Heart left ventricle (tissue), 16 donors: Measurements from ENCODE around the gene PDRG1. TPM values are rescaled to one million over a fixed set of nuclear protein-coding genes. Genes with fewer than 3 reads are reported as not detected.

Experiments used
- ATAC-seq, 4 donors: fragments of 200-7000 bp; cut with Tn5 transposase; one replicate each; pipeline ENCODE4 v1.9.1; 2020 to 2022; ENCODE audit warnings: moderate library complexity in 4 of 4, mild to moderate bottlenecking in 3 of 4, moderate number of reproducible peaks in 1 of 4
- DNase-seq, 5 donors: peaks; one replicate each; pipeline ENCODE4 v3.0.0-alpha.2; 2020
- H3K27ac ChIP-seq, 12 donors: fragments of 200-600 bp; sonication (generic) in 4 of 12; one replicate each; pipeline versions ENCODE4 v1.5.0 to v1.8.0; 2016 to 2022; ENCODE audit warnings: mild to moderate bottlenecking in 2 of 12
- H3K27me3 ChIP-seq, 9 donors: fragments of 200-600 bp; sonication (generic) in 2 of 9; one replicate each; pipeline versions ENCODE4 v1.5.1 to v1.8.0; 2016 to 2022; ENCODE audit warnings: mild to moderate bottlenecking in 3 of 9
- H3K36me3 ChIP-seq, 9 donors: fragments of 200-600 bp; sonication (generic) in 2 of 9; one replicate each; pipeline versions ENCODE4 v1.5.0 to v1.8.0; 2018 to 2022; ENCODE audit warnings: mild to moderate bottlenecking in 2 of 9
- H3K4me1 ChIP-seq, 12 donors: fragments of 200-600 bp; sonication (generic) in 4 of 12; one replicate each; pipeline versions ENCODE4 v1.5.0 to v1.8.0; 2016 to 2022; ENCODE audit warnings: mild to moderate bottlenecking in 3 of 12
- H3K4me3 ChIP-seq, 12 donors: fragments of 200-600 bp; sonication (generic) in 4 of 12; one replicate each; pipeline versions ENCODE4 v1.5.0 to v1.8.0; 2017 to 2022; ENCODE audit warnings: mild to moderate bottlenecking in 9 of 12, moderate library complexity in 4 of 12
- H3K9me3 ChIP-seq, 12 donors: fragments of 200-600 bp; sonication (generic) in 4 of 12; one replicate each; pipeline versions ENCODE4 v1.5.0 to v1.8.0; 2016 to 2022; ENCODE audit warnings: mild to moderate bottlenecking in 1 of 12
- CTCF ChIP-seq, 12 donors: fragments of 200-600 bp; sonication (generic) in 4 of 12; IDR thresholded peaks; one replicate each; pipeline versions ENCODE4 v1.5.0 to v1.8.0; 2018 to 2022; ENCODE audit warnings: antibody characterized with exemption in 12 of 12, mild to moderate bottlenecking in 5 of 12
- POLR2A ChIP-seq, 2 donors: fragments of 450-650 bp; IDR thresholded peaks; one replicate each; pipeline ENCODE4 v1.6.1; 2017; ENCODE audit warnings: antibody characterized with exemption in 2 of 2, mild to moderate bottlenecking in 2 of 2, moderate library complexity in 2 of 2
- WGBS, 4 donors: extraction: QIAGEN DNeasy Blood & Tissue Kit in 2 of 4; methylation state at CpG; one replicate each; pipeline versions ENCODE4 v1.1.5 to v1.1.7; 2013 to 2018; 5-methylcytosine and 5-hydroxymethylcytosine counted together
- intact Hi-C, 10 donors: fragments of 100-400 bp; cut with DNase I; formaldehyde crosslinking; loops; one replicate each; pipeline versions ENCODE4 v1.11.1 to v1.14.2; 2022
- polyA plus RNA-seq, 2 donors: library from polyadenylated mRNA; stranded (reverse); fragments of 200-250 nt; gene quantifications; one replicate each; pipeline ENCODE4 v1.2.3, GENCODE V29; 2013
- total RNA-seq, 9 donors: library from RNA; depleted of rRNA in 2 of 9; stranded (reverse); fragments of >200 nt in 2 of 9; fragmentation: NEBNext Ultra II Directional in 3 of 9; extraction: Animal tissue kit (Norgen Biotek cat#: 25700) in 3 of 9; gene quantifications; one replicate each; pipeline versions ENCODE4 v1.1.0 to v1.2.4, GENCODE V29; 2016 to 2023
- donor health status: ischemic (EF 13 %, LVEDD 7.1; RV severe dilation, severe dysfunction).
- donor health status: healthy with polysubstance abuse.
- donor health status: DM: no; HTN: yes; CAD: no.
- donor health status: DM: no; HTN: no; CAD: no.
- donor health status: ischemic (EF 25% LVEDD 6.9; RV normal size, moderate dysfunction).
- donor health status: ischemic (EF 25% LVEDD 5.7; RV mildly dilated, moderate dysfunction).
- donor health status: healthy.
- donor health status: DM: yes; HTN: yes; CAD: no.
- donor health status: ischemic (EF 35%, LVEDD 5.7; RV mildly dilated, moderate dysfunction).
- donor health status: nonischemic (EF 11% LVEDD 7.7; RV severe dilation, severe dysfunction).
- donor health status: DM: yes; HTN: yes; CAD: no.
- donor health status: PGD.
- donor health status: ischemic (EF 29% LVEDD 5.4; RV normal size, mild dysfunction).
- donor health status: nonischemic (EF 23%, LVEDD 6.1; RV moderate dilation, normal function).

The PDRG1 gene
- total and polyA plus RNA-seq, 11 donors = 5.2 to 15.2 (median 7.6) TPM

- TF ChIP-seq CTCF (IDR thresholded peaks at IDR 0.05) (no peak), POLR2A (IDR thresholded peaks at IDR 0.05) (no peak)
- intact Hi-C loops = no loop called here
Measured at GRCh38 chr20:31945319-31945718, 6.5 kb downstream of the PDRG1 start.

DNA sequence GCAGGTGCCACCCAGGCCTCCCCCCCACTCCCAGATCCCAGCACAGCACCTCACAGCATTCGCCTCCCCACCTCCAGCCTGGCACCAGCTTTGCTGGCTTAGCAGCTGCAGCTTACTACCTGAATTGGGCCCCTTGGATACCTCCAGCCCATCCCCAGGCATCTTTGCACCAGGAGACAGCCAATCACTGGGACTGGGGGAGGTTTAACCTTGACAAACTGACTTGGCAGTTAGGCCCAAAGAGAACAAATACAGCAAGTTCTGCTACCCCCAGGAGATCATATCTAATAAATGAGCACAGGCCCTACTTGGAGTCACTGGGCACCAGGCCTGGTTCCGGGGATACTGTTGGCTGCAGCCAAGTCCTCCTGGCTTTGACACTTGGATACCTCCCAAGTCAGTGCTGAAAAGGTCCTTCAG lies 8.8 kb downstream of the PDRG1 start:
- H3K27ac ChIP-seq = peak overlapping the region in 6 of 12 donors; percentile 10 to 52 (median 30)
- 0 to 54% (median 42%) methylated on average over 1 to 2 of the region's 2 CpGs for WGBS, 4 donors
- DNase-seq (peak in 4 of 5 donors; percentile 42 to 67 (median 55)), ATAC-seq (peak; percentile 85 to 87 (median 87))
- H3K4me1 ChIP-seq = peaks cover 0 to 27% (median 6%) of the 10 kb centered on the region in 12 donors
- intact Hi-C loops = no loop called here
- H3K4me3 ChIP-seq = no peak overlapping the region
- H3K36me3 ChIP-seq = peaks cover 0 to 57% (median 41%) of the 10 kb centered on the region in 9 donors
- TF ChIP-seq POLR2A (IDR thresholded peaks at IDR 0.05) = no peak
- no peak for TF ChIP-seq CTCF (IDR thresholded peaks at IDR 0.05)
- H3K9me3 ChIP-seq = peaks cover 0 to 2% (median 0%) of the 10 kb centered on the region in 12 donors
- H3K27me3 ChIP-seq = no peaks in the 10 kb centered on the region

More at GRCh38 chr20:31945319-31945718, 6.5 kb downstream of the PDRG1 start:
- H3K27ac ChIP-seq = no peak overlapping the region
- H3K27me3 ChIP-seq = no peaks in the 10 kb centered on the region
- no peak overlapping the region for H3K4me3 ChIP-seq
- no peak for DNase-seq
- 72 to 96% (median 84%) methylated on average over 3 to 4 of the region's 4 CpGs for WGBS, 4 donors
- H3K36me3 ChIP-seq = peaks cover 5 to 75% (median 59%) of the 10 kb centered on the region in 9 donors
- peaks cover 0 to 34% (median 10%) of the 10 kb centered on the region in 12 donors for H3K4me1 ChIP-seq
- no peak for ATAC-seq
- H3K9me3 ChIP-seq = peaks cover 0 to 6% (median 0%) of the 10 kb centered on the region in 12 donors

DNA sequence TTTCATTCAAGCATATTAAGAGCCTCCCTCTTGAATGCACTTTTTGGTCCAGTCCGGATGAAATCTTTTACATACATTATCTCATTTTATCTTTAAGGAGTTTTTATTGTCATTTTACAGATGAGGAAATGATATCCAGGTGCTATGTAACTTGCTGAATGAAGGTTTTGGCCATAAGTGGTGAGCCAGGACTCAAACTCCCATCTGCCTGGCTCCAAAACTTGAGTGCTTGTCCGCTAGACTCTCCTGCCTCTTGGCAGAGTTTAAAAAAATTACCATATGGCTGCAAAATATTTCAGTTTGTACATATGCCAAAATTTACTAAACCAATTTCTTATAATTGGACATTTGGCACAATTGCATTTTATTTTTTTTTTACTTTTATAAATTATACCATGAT lies 12.2 kb downstream of the PDRG1 start:
- intact Hi-C loops = no loop called here
- H3K4me1 ChIP-seq = peaks cover 0 to 18% (median 6%) of the 10 kb centered on the region in 12 donors
- no peak overlapping the region for H3K27ac ChIP-seq
- H3K36me3 ChIP-seq = peaks cover 0 to 23% (median 8%) of the 10 kb centered on the region in 9 donors
- ATAC-seq = no peak
- H3K9me3 ChIP-seq = no peaks in the 10 kb centered on the region
- no peaks in the 10 kb centered on the region for H3K27me3 ChIP-seq
- no peak overlapping the region for H3K4me3 ChIP-seq
- 92 to 96% (median 93%) methylated on average over 2 of the region's 2 CpGs for WGBS, 4 donors
- DNase-seq = no peak
- no peak for TF ChIP-seq POLR2A (IDR thresholded peaks at IDR 0.05)
- no peak for TF ChIP-seq CTCF (IDR thresholded peaks at IDR 0.05)

DNA sequence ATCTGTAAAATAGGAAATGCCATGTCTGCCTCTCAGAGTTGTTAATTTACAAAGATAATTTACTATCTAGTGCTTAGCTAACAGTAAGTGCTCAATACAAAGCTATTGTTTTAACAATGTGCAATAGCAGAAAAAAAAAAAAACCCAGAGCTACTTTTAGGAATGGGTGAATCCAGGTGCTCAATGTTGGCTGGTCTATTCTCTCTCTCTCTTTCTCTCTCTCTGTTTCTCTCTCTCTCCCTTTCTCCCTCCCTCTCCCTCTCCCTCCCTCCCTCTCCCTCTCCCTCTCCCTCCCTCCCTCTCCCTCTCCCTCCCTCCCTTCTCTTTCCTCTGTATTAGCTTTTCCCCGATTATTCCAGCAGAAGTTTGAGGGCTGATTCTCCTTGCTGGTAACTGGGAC lies 14.0 kb downstream of the PDRG1 start:
- 41 to 68% (median 57%) methylated on average over 1 of the region's 1 CpG for WGBS, 4 donors
- intact Hi-C loops = no loop called here
- Histone ChIP-seq H3K27ac (no peak overlapping the region), H3K9me3 (no peaks in the 10 kb centered on the region), H3K4me3 (no peak overlapping the region), H3K4me1 (peaks cover 0 to 8% (median 1%) of the 10 kb centered on the region in 12 donors), H3K36me3 (peaks cover 0 to 7% (median 0%) of the 10 kb centered on the region in 9 donors), H3K27me3 (no peaks in the 10 kb centered on the region)
- no peak for TF ChIP-seq POLR2A (IDR thresholded peaks at IDR 0.05)
- no peak for TF ChIP-seq CTCF (IDR thresholded peaks at IDR 0.05)
- ATAC-seq = no peak
- no peak for DNase-seq
